ENCODE results near the gene CCDC182.

DNA sequence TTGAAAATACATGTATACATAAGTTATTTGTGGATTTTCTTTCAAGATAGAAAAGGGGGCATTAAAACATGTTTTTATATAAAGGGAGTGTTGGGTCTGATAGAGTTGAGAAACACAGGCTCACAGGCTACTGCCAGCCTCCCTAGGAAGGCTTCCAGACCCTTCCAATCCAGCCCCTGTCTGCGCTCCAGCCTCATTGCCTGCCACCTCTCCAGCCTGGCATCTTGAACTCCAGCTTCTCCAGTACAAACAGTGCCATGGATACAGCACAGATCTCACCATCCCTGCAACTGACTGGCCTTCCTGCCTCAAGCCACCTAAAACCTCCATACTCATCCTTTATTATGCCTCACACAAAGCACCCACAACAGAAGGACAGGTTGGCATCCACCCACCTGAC, 40.7 kb downstream of the CCDC182 start:
- TF ChIP-seq, protein P1, sequence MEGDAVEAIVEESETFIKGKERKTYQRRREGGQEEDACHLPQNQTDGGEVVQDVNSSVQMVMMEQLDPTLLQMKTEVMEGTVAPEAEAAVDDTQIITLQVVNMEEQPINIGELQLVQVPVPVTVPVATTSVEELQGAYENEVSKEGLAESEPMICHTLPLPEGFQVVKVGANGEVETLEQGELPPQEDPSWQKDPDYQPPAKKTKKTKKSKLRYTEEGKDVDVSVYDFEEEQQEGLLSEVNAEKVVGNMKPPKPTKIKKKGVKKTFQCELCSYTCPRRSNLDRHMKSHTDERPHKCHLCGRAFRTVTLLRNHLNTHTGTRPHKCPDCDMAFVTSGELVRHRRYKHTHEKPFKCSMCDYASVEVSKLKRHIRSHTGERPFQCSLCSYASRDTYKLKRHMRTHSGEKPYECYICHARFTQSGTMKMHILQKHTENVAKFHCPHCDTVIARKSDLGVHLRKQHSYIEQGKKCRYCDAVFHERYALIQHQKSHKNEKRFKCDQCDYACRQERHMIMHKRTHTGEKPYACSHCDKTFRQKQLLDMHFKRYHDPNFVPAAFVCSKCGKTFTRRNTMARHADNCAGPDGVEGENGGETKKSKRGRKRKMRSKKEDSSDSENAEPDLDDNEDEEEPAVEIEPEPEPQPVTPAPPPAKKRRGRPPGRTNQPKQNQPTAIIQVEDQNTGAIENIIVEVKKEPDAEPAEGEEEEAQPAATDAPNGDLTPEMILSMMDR (IDR thresholded peaks at IDR 0.05) = no peak
- TF ChIP-seq POLR2A (IDR thresholded peaks at IDR 0.05) = no peak
